ENCODE results near the gene ARMC2. TPM values are rescaled to one million over a fixed set of nuclear protein-coding genes. Genes with fewer than 3 reads are reported as not detected.

The ARMC2 gene
- total and polyA plus RNA-seq, 2 of the 8 experiments (the other 6 are each of a cell fraction or from before 2014, with no cell fraction given), result 1.6 to 4.4 TPM

DNA sequence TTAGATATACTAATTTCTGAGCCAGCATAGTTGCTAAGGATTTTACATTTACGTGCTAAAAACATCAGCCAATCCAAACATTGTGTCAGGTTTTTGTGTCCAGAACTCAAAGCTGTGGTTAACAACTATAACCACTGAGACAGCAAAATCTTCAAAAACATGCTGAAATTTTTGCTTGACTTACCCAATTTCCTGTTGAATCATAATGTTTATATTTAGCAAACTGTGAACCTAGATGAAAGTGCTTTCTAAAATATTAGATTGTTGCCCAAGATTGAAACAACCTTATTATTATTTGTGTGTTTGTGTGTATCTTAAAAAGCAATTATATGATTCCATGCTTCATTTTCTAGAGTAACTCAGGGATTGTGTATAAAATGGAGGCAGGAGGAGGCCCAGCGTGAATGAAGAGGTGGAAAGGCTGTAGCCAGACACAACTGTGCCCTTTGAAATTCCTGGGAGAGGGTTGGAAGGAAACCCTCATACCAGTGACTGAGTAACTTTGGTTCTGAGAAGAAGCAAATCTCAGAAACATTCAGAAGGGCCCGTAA, 48.0 kb downstream of the ARMC2 start:
- no peak overlapping the region for H3K27ac ChIP-seq (ENCODE audit: low read depth, low read length)
- H2BK120ac ChIP-seq (replicated peaks; ENCODE audit: low read depth, low read length), result no peak overlapping the region
- no peak overlapping the region for H3K56ac ChIP-seq (replicated peaks; ENCODE audit: insufficient read length, low read depth, low read length)
- no peak for DNase-seq (ENCODE audit: low read depth in 1 of 2, low spot score in 2 of 2)
- no peak overlapping the region for H4K5ac ChIP-seq (ENCODE audit: insufficient read length, low read depth, low read length)
- H4K20me1 ChIP-seq (replicated peaks in 1 of 2; ENCODE audit: control insufficient read depth in 1 of 2, insufficient read depth in 2 of 2, low read length in 2 of 2), result no peaks in the 10 kb centered on the region
- no peak for FAIRE-seq
- H3K9ac ChIP-seq (replicated peaks in 1 of 4; ENCODE audit: extremely low read depth in 1 of 4, low read depth in 3 of 4, low read length in 3 of 4), result no peak overlapping the region
- no peak overlapping the region for H2BK20ac ChIP-seq (ENCODE audit: low read length)
- no peak overlapping the region; the same call in 1 of the 2 replicates for H2AFZ ChIP-seq (ENCODE audit: low read length)
- ChIA-PET POLR2A (ENCODE audit: partially characterized antibody) (no interaction called here), CTCF (ENCODE audit: partially characterized antibody) (interaction anchor here (1.6 kb wide), 1 partner anchor 17 kb away, joined by 3 read pairs; no protein-coding TSS in a partner anchor)
- H3K23me2 ChIP-seq (ENCODE audit: low read depth, low read length), result no peaks in the 10 kb centered on the region
- no peak overlapping the region for H2BK5ac ChIP-seq (ENCODE audit: low read depth, low read length)
- H3K4me2 ChIP-seq (ENCODE audit: insufficient read depth in 1 of 2, low read depth in 2 of 2, low read length in 2 of 2), result no peak overlapping the region
- no peak overlapping the region for H4K8ac ChIP-seq (ENCODE audit: extremely low read depth, insufficient read depth, low read length)
- H3K4me1 ChIP-seq (replicated peaks in 1 of 4; ENCODE audit: control insufficient read depth in 3 of 4, insufficient read depth in 4 of 4, low read length in 3 of 4), result no peaks in the 10 kb centered on the region
- no peaks in the 10 kb centered on the region for H3K9me3 ChIP-seq (ENCODE audit: insufficient read depth in 2 of 2, low read depth in 1 of 2, low read length in 1 of 2)
- H3K79me2 ChIP-seq (ENCODE audit: control insufficient read depth in 1 of 2, insufficient read depth in 2 of 2, low read length in 2 of 2), result no peaks in the 10 kb centered on the region
- no peak overlapping the region for H3K4me3 ChIP-seq (ENCODE audit: extremely low read depth in 1 of 4, insufficient read depth in 2 of 4, low read depth in 3 of 4, low read length in 4 of 4)
- no peak overlapping the region for H3K18ac ChIP-seq (ENCODE audit: extremely low read depth, low read length)
- TF ChIP-seq CBX8 (IDR thresholded peaks at IDR 0.05; ENCODE audit: borderline replicate concordance, low read depth, low read length) (no peak), HDAC6 (IDR thresholded peaks at IDR 0.05; ENCODE audit: low read depth, low read length) (no peak)
- 89% methylated on average over 3 of the region's 3 CpGs; no CpG with 5 or more reads in 1 of the 2 experiments for WGBS, 2 experiments (ENCODE audit: extremely low coverage in 1 of 2, insufficient coverage in 1 of 2, insufficient read length in 1 of 2, insufficient replicate concordance in 2 of 2, low coverage in 1 of 2, low lambda C conversion rate in 2 of 2, missing lambda C conversion rate in 1 of 2)
- no peak overlapping the region for H2BK15ac ChIP-seq (ENCODE audit: low read length)
- H3K4ac ChIP-seq (replicated peaks; ENCODE audit: insufficient read length, low read depth, low read length), result no peak overlapping the region
- H2AK5ac ChIP-seq (ENCODE audit: low read depth, low read length), result no peak overlapping the region
- H3K14ac ChIP-seq (ENCODE audit: insufficient read length), result no peak overlapping the region
- H4K91ac ChIP-seq (replicated peaks; ENCODE audit: insufficient read length, low read length), result no peak overlapping the region
- H3K23ac ChIP-seq (ENCODE audit: insufficient read length), result no peak overlapping the region
- H2BK12ac ChIP-seq (ENCODE audit: low read depth, low read length), result no peak overlapping the region
- no peaks in the 10 kb centered on the region for H3K27me3 ChIP-seq (replicated peaks in 1 of 4; ENCODE audit: control insufficient read depth in 3 of 4, extremely low read depth in 1 of 4, insufficient read depth in 3 of 4, low read length in 3 of 4)
- H3K79me1 ChIP-seq (ENCODE audit: low read depth, low read length), result no peaks in the 10 kb centered on the region
- no peaks in the 10 kb centered on the region for H3K36me3 ChIP-seq (ENCODE audit: control insufficient read depth in 2 of 4, insufficient read depth in 4 of 4, low read length in 3 of 4)

All from H1 (cell line).